Breast epithelium (tissue), 4 donors: ENCODE results near the gene VSTM2L. TPM values are rescaled to one million over a fixed set of nuclear protein-coding genes. Genes with fewer than 3 reads are reported as not detected.
A peak's percentile ranks its signal among the peaks of the same experiment; 100 is the strongest.

Source experiments
- DNase-seq, 2 donors: peaks; one replicate each; pipeline ENCODE4 v3.0.0-alpha.2; 2019; ENCODE audit warnings: low spot score in 2 of 2
- H3K27ac ChIP-seq, 2 donors: fragments of 200-600 bp; sonication (generic) in 1 of 2; one replicate each; pipeline ENCODE4 v1.5.1; 2016 to 2019; ENCODE audit warnings: mild to moderate bottlenecking in 1 of 2
- H3K27me3 ChIP-seq, 2 donors: fragments of 200-600 bp; sonication (generic) in 1 of 2; one replicate each; pipeline versions ENCODE4 v1.5.1 to v1.6.0; 2017 to 2019; ENCODE audit warnings: control low read depth in 1 of 2, mild to moderate bottlenecking in 1 of 2
- H3K36me3 ChIP-seq: fragments of 200-600 bp; one replicate; pipeline ENCODE4 v1.5.1; 2019
- H3K4me1 ChIP-seq, 2 donors: fragments of 200-600 bp; sonication (generic); one replicate each; pipeline ENCODE4 v1.5.1; 2016 to 2019; ENCODE audit warnings: control low read depth in 1 of 2
- H3K4me3 ChIP-seq, 3 donors: fragments of 200-600 bp; sonication (generic); 1 replicate in 2 of 3; 2 replicates in 1 of 3; pipeline ENCODE4 v1.5.1; 2016 to 2019; ENCODE audit warnings: mild to moderate bottlenecking in 3 of 3, moderate library complexity in 2 of 3
- H3K9me3 ChIP-seq, 2 donors: fragments of 200-600 bp; sonication (generic) in 1 of 2; one replicate each; pipeline ENCODE4 v1.5.1; 2016 to 2019; ENCODE audit warnings: control low read depth in 1 of 2
- CTCF ChIP-seq, 3 donors: fragments of 450-650 bp; IDR thresholded peaks; one replicate each; pipeline ENCODE4 v1.5.1; 2016 to 2017; ENCODE audit warnings: antibody characterized with exemption in 3 of 3, mild to moderate bottlenecking in 3 of 3, moderate library complexity in 3 of 3
- POLR2A ChIP-seq: fragments of 450-650 bp; IDR thresholded peaks from one replicate; pipeline ENCODE4 v1.6.1; 2016; ENCODE audit warnings: antibody characterized with exemption, mild to moderate bottlenecking, moderate library complexity
- POLR2AphosphoS5 ChIP-seq, 3 donors: sonication (generic); formaldehyde crosslinking; IDR thresholded peaks; one replicate each; pipeline ENCODE4 v1.6.1; 2017; ENCODE audit warnings: antibody characterized with exemption in 3 of 3
- intact Hi-C: fragments of 100-400 bp; cut with DNase I; formaldehyde crosslinking; loops from one replicate; pipeline ENCODE4 v1.15.1; 2023; ENCODE audit warnings: low total_unique reads
- total RNA-seq, 3 donors: library from RNA; depleted of rRNA; stranded (reverse); fragments of >200 nt; gene quantifications; one replicate each; pipeline ENCODE4 v1.1.0, GENCODE V29; 2016

Gene VSTM2L
- total RNA-seq, 3 donors from 2014 or later: 0.33 to 0.48 (median 0.44) TPM

DNA sequence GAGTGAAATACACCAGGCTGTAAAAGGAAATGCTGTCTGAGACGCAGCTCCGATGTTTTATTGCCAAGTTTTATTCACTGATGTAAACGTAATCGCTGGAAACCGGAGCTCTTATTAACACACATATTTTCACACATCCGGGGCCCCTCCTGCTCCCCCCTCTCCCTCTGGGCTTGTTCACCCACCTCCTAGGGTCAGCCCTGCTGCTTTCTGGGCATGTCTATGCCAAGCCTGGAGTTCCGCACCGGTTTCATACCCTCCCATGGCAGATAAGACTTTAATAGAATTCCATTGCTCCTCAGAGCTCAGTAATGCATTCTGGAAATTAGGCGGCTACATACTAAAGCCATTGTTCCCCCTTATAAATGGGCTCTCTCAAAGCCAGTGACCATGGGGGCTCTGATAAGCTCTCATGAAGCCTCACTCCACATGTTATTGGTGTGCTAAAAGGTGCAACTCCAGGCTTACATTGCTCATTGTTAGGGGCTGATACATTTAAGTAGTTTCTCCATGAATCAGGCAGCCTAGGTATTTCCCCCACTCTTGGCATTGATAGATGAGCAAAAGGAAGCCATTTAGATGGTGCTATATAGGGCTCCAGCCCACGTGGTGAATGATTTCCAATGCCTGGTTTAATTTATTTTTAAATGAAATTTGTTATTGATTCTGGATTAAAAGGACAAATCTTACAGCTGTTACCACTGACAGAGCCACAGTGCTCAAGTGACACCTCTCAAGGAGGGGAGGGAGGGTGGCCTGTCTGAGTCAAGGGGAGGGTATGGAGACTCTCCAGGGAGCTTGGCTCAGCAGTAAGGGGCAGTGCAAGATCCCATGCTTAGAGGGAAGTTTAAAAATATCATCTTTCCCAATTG, 4.5 kb upstream of the VSTM2L start:
- no peaks in the 10 kb centered on the region for H3K36me3 ChIP-seq
- no peak overlapping the region for H3K4me3 ChIP-seq
- TF ChIP-seq POLR2A (no peak), POLR2AphosphoS5 (IDR thresholded peaks at IDR 0.05) (no peak), CTCF (IDR thresholded peaks at IDR 0.05) (no peak)
- no peak overlapping the region for H3K27ac ChIP-seq
- no peak for DNase-seq
- intact Hi-C loops: no loop called here
- H3K27me3 ChIP-seq: peaks cover 4 to 32% of the 10 kb centered on the region in 2 donors
- no peaks in the 10 kb centered on the region for H3K4me1 ChIP-seq
- no peaks in the 10 kb centered on the region for H3K9me3 ChIP-seq

GRCh38 chr20:37899105-37900045, 3.6 kb upstream of the VSTM2L start:
- H3K4me1 ChIP-seq: no peaks in the 10 kb centered on the region
- no peaks in the 10 kb centered on the region for H3K9me3 ChIP-seq
- H3K36me3 ChIP-seq: no peaks in the 10 kb centered on the region
- peaks cover 5 to 41% of the 10 kb centered on the region in 2 donors for H3K27me3 ChIP-seq
- H3K27ac ChIP-seq: no peak overlapping the region
- H3K4me3 ChIP-seq: no peak overlapping the region
- no peak for DNase-seq
- intact Hi-C loops: no loop called here
- no peak for TF ChIP-seq POLR2AphosphoS5 (IDR thresholded peaks at IDR 0.05)
- TF ChIP-seq CTCF (IDR thresholded peaks at IDR 0.05): no peak
- TF ChIP-seq POLR2A: no peak

DNA sequence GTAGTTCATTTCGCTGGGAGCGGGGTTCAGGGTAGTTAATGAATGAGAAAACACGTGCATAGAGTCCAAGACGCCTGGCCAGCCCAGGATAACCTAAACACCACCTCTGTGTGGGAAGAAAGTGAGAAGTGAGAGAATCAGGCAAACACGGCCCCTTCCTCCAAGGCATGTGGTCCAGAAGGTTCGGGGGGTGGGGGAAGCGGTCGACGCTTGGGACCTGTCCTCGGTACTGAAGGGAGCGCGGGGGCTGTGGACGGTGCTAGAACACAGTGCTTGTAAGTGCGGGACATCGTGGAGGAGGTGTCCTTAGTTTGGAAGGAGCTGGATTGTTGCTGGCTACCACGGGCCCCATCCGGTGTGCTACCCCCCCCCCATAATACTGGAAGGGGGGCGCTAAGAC, 1.7 kb upstream of the VSTM2L start:
- DNase-seq: no peak
- no peak for TF ChIP-seq POLR2A
- no peak for TF ChIP-seq CTCF (IDR thresholded peaks at IDR 0.05)
- TF ChIP-seq POLR2AphosphoS5 (IDR thresholded peaks at IDR 0.05): no peak
- intact Hi-C loops: no loop called here
- Histone ChIP-seq H3K27me3 (peaks cover 5 to 52% of the 10 kb centered on the region in 2 donors), H3K27ac (no peak overlapping the region), H3K4me3 (no peak overlapping the region), H3K4me1 (no peaks in the 10 kb centered on the region), H3K9me3 (no peaks in the 10 kb centered on the region), H3K36me3 (no peaks in the 10 kb centered on the region)

DNA sequence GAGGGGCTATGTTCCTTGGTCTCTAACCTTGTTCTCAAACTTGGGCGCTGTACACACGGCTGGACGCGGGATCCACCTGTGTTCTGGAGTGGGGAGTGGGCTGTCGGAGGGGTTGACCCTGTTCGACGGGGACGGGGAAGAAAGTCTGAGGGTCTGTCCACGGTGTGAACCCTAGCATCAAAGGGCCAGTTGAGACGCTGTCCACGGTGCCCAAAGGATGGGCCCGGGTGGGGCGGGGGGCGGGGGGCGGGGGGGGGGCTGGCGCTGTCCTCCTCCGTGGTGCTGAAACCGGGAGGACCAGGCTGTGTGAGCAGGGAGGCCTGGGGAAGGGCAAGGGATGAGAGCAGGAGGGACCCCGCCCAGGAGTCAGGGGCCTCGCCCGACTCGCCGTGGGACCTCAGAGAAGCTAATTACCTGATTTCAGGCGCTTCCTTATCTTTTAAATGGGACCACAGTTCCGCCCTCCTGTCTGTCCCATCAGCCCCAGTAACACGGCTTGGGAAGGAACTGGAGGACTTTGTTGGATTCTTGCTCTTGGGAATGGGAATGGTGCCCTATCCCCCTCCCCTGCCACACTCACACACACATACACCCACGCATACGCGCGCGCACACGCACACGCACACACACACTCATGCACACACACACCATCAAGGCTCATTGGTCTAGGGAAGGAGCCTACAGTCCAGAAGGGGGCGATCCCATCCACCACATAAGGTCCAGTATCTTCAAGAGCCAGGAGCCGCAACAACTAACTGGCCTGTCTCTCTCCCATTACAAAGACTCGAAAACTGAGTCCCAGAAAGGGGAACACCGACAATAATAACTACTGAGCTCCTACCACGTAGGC, 1.0 kb upstream of the VSTM2L start:
- peak overlapping the region in 1 of 3 donors; percentile 44 for H3K4me3 ChIP-seq
- DNase-seq: peak in 1 of 2 donors; percentile 19

More for the DNA sequence above, 1.0 kb upstream of the VSTM2L start:
- no peaks in the 10 kb centered on the region for H3K9me3 ChIP-seq
- no peak overlapping the region for H3K27ac ChIP-seq
- no peaks in the 10 kb centered on the region for H3K36me3 ChIP-seq
- TF ChIP-seq POLR2A (no peak), CTCF (IDR thresholded peaks at IDR 0.05) (no peak), POLR2AphosphoS5 (IDR thresholded peaks at IDR 0.05) (no peak)
- H3K27me3 ChIP-seq: peaks cover 5 to 52% of the 10 kb centered on the region in 2 donors
- H3K4me1 ChIP-seq: no peaks in the 10 kb centered on the region
- intact Hi-C loops: no loop called here
